RWPE2 (cell line): ENCODE data around the gene RSPH1.

Experiments used
- ATAC-seq: fragments of 200-7000 bp; cut with Tn5 transposase; 3 replicates; pipeline ENCODE4 v1.9.1; 2021; ENCODE audit warnings: low read depth
- DNase-seq: peaks from one replicate; pipeline ENCODE4 v3.0.0-alpha.2; 2020; ENCODE audit warnings: low spot score
- H3K27ac ChIP-seq: fragments of 450-650 bp; 2 replicates; pipeline ENCODE4 v1.5.1; 2017; ENCODE audit warnings: mild to moderate bottlenecking; ENCODE audit not compliant: poor library complexity, severe bottlenecking
- H3K27me3 ChIP-seq: fragments of 250-450 bp; sonication (Bioruptor Pico); 2 replicates; pipeline ENCODE4 v1.5.1; 2021; ENCODE audit warnings: mild to moderate bottlenecking, moderate library complexity; ENCODE audit not compliant: insufficient read depth, poor library complexity, severe bottlenecking
- H3K36me3 ChIP-seq: fragments of 250-450 bp; sonication (Bioruptor Pico); 2 replicates; pipeline ENCODE4 v1.5.1; 2020; ENCODE audit warnings: low read depth, mild to moderate bottlenecking, moderate library complexity
- H3K4me1 ChIP-seq: fragments of 250-450 bp; sonication (Bioruptor Pico); 2 replicates; pipeline ENCODE4 v1.5.1; 2021; ENCODE audit warnings: mild to moderate bottlenecking, moderate library complexity; ENCODE audit not compliant: insufficient read depth, poor library complexity, severe bottlenecking
- H3K4me3 ChIP-seq: fragments of 250-450 bp; sonication (Bioruptor Pico); 2 replicates; pipeline ENCODE4 v1.5.1; 2021; ENCODE audit warnings: mild to moderate bottlenecking, moderate library complexity; ENCODE audit not compliant: severe bottlenecking
- H3K9me3 ChIP-seq: fragments of 250-450 bp; sonication (Bioruptor Pico); 2 replicates; pipeline ENCODE4 v1.5.1; 2021; ENCODE audit warnings: mild to moderate bottlenecking, moderate library complexity; ENCODE audit not compliant: severe bottlenecking
- TF ChIP-seq, protein P1 (sequence below): fragments of 450-650 bp; IDR thresholded peaks from one replicate; pipeline ENCODE4 v1.5.1; 2017; ENCODE audit warnings: mild to moderate bottlenecking, moderate library complexity; ENCODE audit not compliant: poor library complexity, severe bottlenecking

Gene RSPH1

GRCh38 chr21:42468491-42469131 is 27.4 kb downstream of the RSPH1 start:
- Histone ChIP-seq H3K27ac (no peak overlapping the region), H3K9me3 (no peaks in the 10 kb centered on the region), H3K36me3 (no peaks in the 10 kb centered on the region), H3K4me1 (peaks cover under 1% of the 10 kb centered on the region), H3K4me3 (no peak overlapping the region), H3K27me3 (no peaks in the 10 kb centered on the region)
- ATAC-seq (no peak), DNase-seq (no peak)
- TF ChIP-seq, protein P1, sequence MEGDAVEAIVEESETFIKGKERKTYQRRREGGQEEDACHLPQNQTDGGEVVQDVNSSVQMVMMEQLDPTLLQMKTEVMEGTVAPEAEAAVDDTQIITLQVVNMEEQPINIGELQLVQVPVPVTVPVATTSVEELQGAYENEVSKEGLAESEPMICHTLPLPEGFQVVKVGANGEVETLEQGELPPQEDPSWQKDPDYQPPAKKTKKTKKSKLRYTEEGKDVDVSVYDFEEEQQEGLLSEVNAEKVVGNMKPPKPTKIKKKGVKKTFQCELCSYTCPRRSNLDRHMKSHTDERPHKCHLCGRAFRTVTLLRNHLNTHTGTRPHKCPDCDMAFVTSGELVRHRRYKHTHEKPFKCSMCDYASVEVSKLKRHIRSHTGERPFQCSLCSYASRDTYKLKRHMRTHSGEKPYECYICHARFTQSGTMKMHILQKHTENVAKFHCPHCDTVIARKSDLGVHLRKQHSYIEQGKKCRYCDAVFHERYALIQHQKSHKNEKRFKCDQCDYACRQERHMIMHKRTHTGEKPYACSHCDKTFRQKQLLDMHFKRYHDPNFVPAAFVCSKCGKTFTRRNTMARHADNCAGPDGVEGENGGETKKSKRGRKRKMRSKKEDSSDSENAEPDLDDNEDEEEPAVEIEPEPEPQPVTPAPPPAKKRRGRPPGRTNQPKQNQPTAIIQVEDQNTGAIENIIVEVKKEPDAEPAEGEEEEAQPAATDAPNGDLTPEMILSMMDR = no peak

- H3K27ac ChIP-seq = no peak overlapping the region
These were observed 28.7 kb downstream of the RSPH1 start for GRCh38 chr21:42467140-42467983.

GRCh38 chr21:42466700-42467099 is 29.3 kb downstream of the RSPH1 start:
- H3K9me3 ChIP-seq = no peaks in the 10 kb centered on the region
- H3K27me3 ChIP-seq = no peaks in the 10 kb centered on the region
- H3K4me3 ChIP-seq = no peak overlapping the region
- DNase-seq (no peak), ATAC-seq (no peak)
- no peaks in the 10 kb centered on the region for H3K4me1 ChIP-seq
- TF ChIP-seq, protein P1 = no peak
- H3K36me3 ChIP-seq = no peaks in the 10 kb centered on the region
- no peak overlapping the region for H3K27ac ChIP-seq

More at GRCh38 chr21:42467140-42467983, 28.7 kb downstream of the RSPH1 start:
- no peak for DNase-seq
- ATAC-seq = peak; percentile 36; the same call in 1 of the 3 replicates
- TF ChIP-seq, protein P1 = peak; percentile 26
- H3K4me1 ChIP-seq = no peaks in the 10 kb centered on the region
- no peaks in the 10 kb centered on the region for H3K9me3 ChIP-seq
- no peak overlapping the region for H3K4me3 ChIP-seq
- no peaks in the 10 kb centered on the region for H3K27me3 ChIP-seq
- H3K36me3 ChIP-seq = no peaks in the 10 kb centered on the region

GRCh38 chr21:42465803-42466127 is 30.3 kb downstream of the RSPH1 start:
- H3K36me3 ChIP-seq = no peaks in the 10 kb centered on the region
- H3K9me3 ChIP-seq = no peaks in the 10 kb centered on the region
- H3K4me1 ChIP-seq = no peaks in the 10 kb centered on the region
- no peak for DNase-seq
- ATAC-seq = no peak
- no peak overlapping the region for H3K4me3 ChIP-seq
- no peak overlapping the region for H3K27ac ChIP-seq
- no peaks in the 10 kb centered on the region for H3K27me3 ChIP-seq
- TF ChIP-seq, protein P1 = no peak
